ENCODE measurements around the gene ERP29.

DNA sequence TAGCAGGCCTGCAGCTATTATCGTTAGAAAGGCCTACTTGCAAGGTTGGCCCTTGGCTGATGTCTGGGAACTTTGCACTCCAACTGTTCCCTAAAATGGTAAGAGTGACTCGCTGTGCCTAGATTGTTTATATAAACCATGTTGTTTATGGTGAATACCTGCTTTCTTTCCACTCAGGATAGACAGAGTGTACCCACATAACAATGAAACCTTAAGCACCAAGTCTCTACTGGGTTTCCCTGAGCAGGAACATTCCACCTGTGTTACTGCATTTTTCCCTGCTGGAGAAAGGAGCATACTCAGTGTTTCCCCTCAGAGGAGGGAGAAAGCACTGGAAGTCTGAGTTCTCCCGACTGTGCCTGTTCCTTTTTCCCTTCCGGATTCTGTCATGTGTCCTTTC lies 32.8 kb downstream of the ERP29 start:
- TF ChIP-seq, protein P1, sequence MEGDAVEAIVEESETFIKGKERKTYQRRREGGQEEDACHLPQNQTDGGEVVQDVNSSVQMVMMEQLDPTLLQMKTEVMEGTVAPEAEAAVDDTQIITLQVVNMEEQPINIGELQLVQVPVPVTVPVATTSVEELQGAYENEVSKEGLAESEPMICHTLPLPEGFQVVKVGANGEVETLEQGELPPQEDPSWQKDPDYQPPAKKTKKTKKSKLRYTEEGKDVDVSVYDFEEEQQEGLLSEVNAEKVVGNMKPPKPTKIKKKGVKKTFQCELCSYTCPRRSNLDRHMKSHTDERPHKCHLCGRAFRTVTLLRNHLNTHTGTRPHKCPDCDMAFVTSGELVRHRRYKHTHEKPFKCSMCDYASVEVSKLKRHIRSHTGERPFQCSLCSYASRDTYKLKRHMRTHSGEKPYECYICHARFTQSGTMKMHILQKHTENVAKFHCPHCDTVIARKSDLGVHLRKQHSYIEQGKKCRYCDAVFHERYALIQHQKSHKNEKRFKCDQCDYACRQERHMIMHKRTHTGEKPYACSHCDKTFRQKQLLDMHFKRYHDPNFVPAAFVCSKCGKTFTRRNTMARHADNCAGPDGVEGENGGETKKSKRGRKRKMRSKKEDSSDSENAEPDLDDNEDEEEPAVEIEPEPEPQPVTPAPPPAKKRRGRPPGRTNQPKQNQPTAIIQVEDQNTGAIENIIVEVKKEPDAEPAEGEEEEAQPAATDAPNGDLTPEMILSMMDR (conservative IDR thresholded peaks at IDR 0.05; ENCODE audit: low read length), result no peak
- no peak for TF ChIP-seq EZH2phosphoT487 (IDR thresholded peaks at IDR 0.05; ENCODE audit: borderline replicate concordance)
